Aorta (tissue), 5 donors: Measurements from ENCODE around the gene FAM24B. TPM values are rescaled to one million over a fixed set of nuclear protein-coding genes. Genes with fewer than 3 reads are reported as not detected.

Source experiments
- ATAC-seq: fragments of 200-7000 bp; cut with Tn5 transposase; one replicate; pipeline ENCODE4 v1.9.1; 2022; ENCODE audit warnings: moderate library complexity; ENCODE audit not compliant: low FRiP score
- DNase-seq, 2 donors: peaks; one replicate each; pipeline ENCODE4 v3.0.0-alpha.2; 2020
- H3K27ac ChIP-seq, 2 donors: one replicate each; pipeline ENCODE4 v1.5.1; 2013; ENCODE audit warnings: low read length in 2 of 2, mild to moderate bottlenecking in 2 of 2, moderate library complexity in 2 of 2, control low read depth in 1 of 2, inconsistent platforms in 1 of 2, low read depth in 1 of 2
- H3K27me3 ChIP-seq, 2 donors: one replicate each; pipeline ENCODE4 v1.6.1; 2013; ENCODE audit warnings: control low read depth in 1 of 2, low read length in 1 of 2, mild to moderate bottlenecking in 1 of 2, moderate library complexity in 1 of 2; ENCODE audit not compliant: insufficient read depth in 2 of 2, control insufficient read depth in 1 of 2
- H3K36me3 ChIP-seq, 2 donors: one replicate each; pipeline ENCODE4 v1.6.1; 2013; ENCODE audit warnings: control low read depth in 1 of 2, low read length in 1 of 2, mild to moderate bottlenecking in 1 of 2; ENCODE audit not compliant: insufficient read depth in 2 of 2, control insufficient read depth in 1 of 2
- H3K4me1 ChIP-seq, 2 donors: one replicate each; pipeline ENCODE4 v1.6.1; 2013; ENCODE audit warnings: low read length in 2 of 2, control low read depth in 1 of 2, mild to moderate bottlenecking in 1 of 2, moderate library complexity in 1 of 2; ENCODE audit not compliant: insufficient read depth in 2 of 2, control insufficient read depth in 1 of 2
- H3K4me3 ChIP-seq, 2 donors: one replicate each; pipeline ENCODE4 v1.5.1; 2013; ENCODE audit warnings: low read length in 2 of 2, control low read depth in 1 of 2, mild to moderate bottlenecking in 1 of 2
- H3K9me3 ChIP-seq: one replicate; pipeline ENCODE4 v1.6.1; 2013; ENCODE audit warnings: mild to moderate bottlenecking, low read length; ENCODE audit not compliant: control insufficient read depth
- WGBS, 2 donors: extraction: QIAGEN DNeasy Blood & Tissue Kit; methylation state at CpG; one replicate each; pipeline ENCODE4 v1.1.7; 2013; 5-methylcytosine and 5-hydroxymethylcytosine counted together
- intact Hi-C, 2 donors: fragments of 100-400 bp; cut with DNase I; formaldehyde crosslinking; loops; one replicate each; pipeline versions ENCODE4 v1.14.2 to v1.15.0; 2022
- polyA plus RNA-seq, 2 donors: library from polyadenylated mRNA; stranded (reverse); fragments of 200-250 nt; gene quantifications; one replicate each; pipeline ENCODE4 v1.2.3, GENCODE V29; 2013
- total RNA-seq, 2 donors: library from RNA; stranded (reverse); fragmentation: NEBNext Ultra II Directional; extraction: Animal tissue kit (Norgen Biotek cat#: 25700); gene quantifications; one replicate each; pipeline ENCODE4 v1.2.1, GENCODE V29; 2021
- donor health status: healthy with polysubstance abuse.
- donor health status: Bipolar disorder and iron deficiency.
- donor health status: DM: no; HTN: no; CAD: no.
- donor health status: DM: no; HTN: no; CAD: no.
- donor health status: DM: yes; HTN: yes; CAD: no.

The FAM24B gene
- total and polyA plus RNA-seq, 4 donors, result 1.1 to 3.9 (median 1.7) TPM

GRCh38 chr10:122815458-122815857, 63.9 kb downstream of the FAM24B start:
- H3K27ac ChIP-seq, result no peak overlapping the region
- ATAC-seq (no peak), DNase-seq (no peak)
- no peaks in the 10 kb centered on the region for H3K36me3 ChIP-seq
- no peaks in the 10 kb centered on the region for H3K27me3 ChIP-seq
- H3K9me3 ChIP-seq, result no peaks in the 10 kb centered on the region
- H3K4me1 ChIP-seq, result no peaks in the 10 kb centered on the region
- intact Hi-C loops, result no loop called here
- no peak overlapping the region for H3K4me3 ChIP-seq
- 75% methylated on average over 5 of the region's 5 CpGs for WGBS, 2 donors

DNA sequence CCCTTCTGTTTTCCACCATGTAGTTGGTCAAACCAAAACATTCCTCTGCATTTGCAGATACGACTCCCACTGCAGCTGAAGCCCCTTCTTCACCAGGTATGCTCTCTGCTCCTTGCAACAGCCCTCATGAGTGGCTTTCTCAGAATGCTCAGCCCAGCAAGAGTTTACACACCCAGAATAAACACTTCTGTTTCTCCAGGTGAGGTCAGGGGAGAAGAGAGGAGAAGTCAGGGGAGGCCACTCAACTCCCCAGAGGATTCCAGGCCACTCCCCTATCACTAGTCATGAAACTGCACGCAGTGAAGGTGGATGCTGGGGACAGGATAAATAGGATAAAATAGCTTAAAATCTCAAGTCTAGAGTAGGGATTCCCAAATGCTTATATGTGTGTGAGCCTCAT, 64.9 kb downstream of the FAM24B start:
- no peaks in the 10 kb centered on the region for H3K27me3 ChIP-seq
- ATAC-seq, result no peak
- intact Hi-C loops, result no loop called here
- 68% methylated on average over 2 of the region's 2 CpGs for WGBS, 2 donors
- no peak for DNase-seq
- no peaks in the 10 kb centered on the region for H3K9me3 ChIP-seq
- H3K4me3 ChIP-seq, result no peak overlapping the region
- no peaks in the 10 kb centered on the region for H3K4me1 ChIP-seq
- no peak overlapping the region for H3K27ac ChIP-seq
- no peaks in the 10 kb centered on the region for H3K36me3 ChIP-seq

GRCh38 chr10:122812751-122813150, 66.6 kb downstream of the FAM24B start:
- no peaks in the 10 kb centered on the region for H3K4me1 ChIP-seq
- 53 to 63% methylated on average over 4 of the region's 4 CpGs for WGBS, 2 donors
- no peaks in the 10 kb centered on the region for H3K27me3 ChIP-seq
- ATAC-seq (no peak), DNase-seq (no peak)
- H3K4me3 ChIP-seq, result no peak overlapping the region
- intact Hi-C loops, result no loop called here
- H3K9me3 ChIP-seq, result no peaks in the 10 kb centered on the region
- no peak overlapping the region for H3K27ac ChIP-seq
- no peaks in the 10 kb centered on the region for H3K36me3 ChIP-seq

- Histone ChIP-seq H3K4me3 (no peak overlapping the region), H3K27me3 (no peaks in the 10 kb centered on the region), H3K36me3 (no peaks in the 10 kb centered on the region), H3K4me1 (no peaks in the 10 kb centered on the region), H3K9me3 (peaks cover 1% of the 10 kb centered on the region), H3K27ac (no peak overlapping the region)
- DNase-seq, result no peak
- intact Hi-C loops, result no loop called here
- 85 to 87% methylated on average over 7 of the region's 7 CpGs for WGBS, 2 donors
- ATAC-seq, result peak; percentile 22
These were observed 77.1 kb downstream of the FAM24B start for GRCh38 chr10:122802282-122802681.

Other genes starting within 250 kb of the FAM24B start
- not detected for gene C10orf120, start 179.7 kb downstream of the FAM24B start, total RNA-seq
- not detected for gene C10orf120, start 179.7 kb downstream of the FAM24B start, polyA plus RNA-seq
- gene CUZD1, start 33.7 kb downstream of the FAM24B start, total RNA-seq, result 1 to 10 TPM in 1 of 2 donors, under 1 TPM in 1; 0.58 to 1.1 TPM
- 1 to 10 TPM; 1.5 to 3.3 TPM for gene CUZD1, start 33.7 kb downstream of the FAM24B start, polyA plus RNA-seq
- gene FAM24A, start 31.0 kb upstream of the FAM24B start, total RNA-seq, result not detected
- not detected for gene FAM24A, start 31.0 kb upstream of the FAM24B start, polyA plus RNA-seq
- 10 to 100 TPM in 1 of 2 donors, 1 to 10 TPM in 1; 9.7 to 11.7 TPM for gene C10orf88, start 74.6 kb upstream of the FAM24B start, total RNA-seq
- 1 to 10 TPM; 3.6 to 6.1 TPM for gene C10orf88, start 74.6 kb upstream of the FAM24B start, polyA plus RNA-seq
- 1 to 10 TPM; 1.6 to 2.0 TPM for gene PSTK, start 100.8 kb upstream of the FAM24B start, total RNA-seq
- gene PSTK, start 100.8 kb upstream of the FAM24B start, polyA plus RNA-seq, result 1 to 10 TPM in 1 of 2 donors, under 1 TPM in 1; 0.88 to 3.8 TPM
- 10 to 100 TPM; 17.8 to 21.5 TPM for gene IKZF5, start 129.2 kb upstream of the FAM24B start, total RNA-seq
- gene IKZF5, start 129.2 kb upstream of the FAM24B start, polyA plus RNA-seq, result 10 to 100 TPM in 1 of 2 donors, 1 to 10 TPM in 1; 6.9 to 10.4 TPM
- 10 to 100 TPM; 17.9 to 25.5 TPM for gene ACADSB, start 129.4 kb upstream of the FAM24B start, total RNA-seq
- gene ACADSB, start 129.4 kb upstream of the FAM24B start, polyA plus RNA-seq, result 10 to 100 TPM in 1 of 2 donors, 1 to 10 TPM in 1; 7.6 to 10.1 TPM